Frontal cortex (tissue), 4 donors: ENCODE results near the gene INO80D. TPM values are rescaled to one million over a fixed set of nuclear protein-coding genes. Genes with fewer than 3 reads are reported as not detected.
"Not testable (repeated sequence)": the region's sequence is repeated elsewhere in the genome, so short reads cannot be mapped to it uniquely, and the experiment has no call there.

Source experiments
- DNase-seq, 2 donors: peaks; one replicate each; pipeline ENCODE4 v3.0.0; 2012; ENCODE audit warnings: low spot score in 2 of 2
- FAIRE-seq: peaks from 2 replicates; lab custom pipeline; 2012; peaks lifted over from hg19 to GRCh38; lab: Jason Lieb, UNC
- total RNA-seq: library from RNA; depleted of rRNA; stranded (reverse); fragments of >200 nt; gene quantifications from one replicate; pipeline ENCODE4 v1.2.3, GENCODE V29; 2014
- donor health status: control.
- donor health status: control.
- donor health status: control.

INO80D gene
- total RNA-seq, 1 donor from 2014 or later, result 16.3 TPM

GRCh38 chr2:206084870-206085741 lies 868 bp downstream of the INO80D start:
- DNase-seq, result peak in 1 of 2 donors; percentile 36
- no peak for FAIRE-seq

- DNase-seq (peak; percentile 41 to 61), FAIRE-seq (no peak)
Observed at GRCh38 chr2:206084439-206084869, 1.5 kb downstream of the INO80D start.

DNA sequence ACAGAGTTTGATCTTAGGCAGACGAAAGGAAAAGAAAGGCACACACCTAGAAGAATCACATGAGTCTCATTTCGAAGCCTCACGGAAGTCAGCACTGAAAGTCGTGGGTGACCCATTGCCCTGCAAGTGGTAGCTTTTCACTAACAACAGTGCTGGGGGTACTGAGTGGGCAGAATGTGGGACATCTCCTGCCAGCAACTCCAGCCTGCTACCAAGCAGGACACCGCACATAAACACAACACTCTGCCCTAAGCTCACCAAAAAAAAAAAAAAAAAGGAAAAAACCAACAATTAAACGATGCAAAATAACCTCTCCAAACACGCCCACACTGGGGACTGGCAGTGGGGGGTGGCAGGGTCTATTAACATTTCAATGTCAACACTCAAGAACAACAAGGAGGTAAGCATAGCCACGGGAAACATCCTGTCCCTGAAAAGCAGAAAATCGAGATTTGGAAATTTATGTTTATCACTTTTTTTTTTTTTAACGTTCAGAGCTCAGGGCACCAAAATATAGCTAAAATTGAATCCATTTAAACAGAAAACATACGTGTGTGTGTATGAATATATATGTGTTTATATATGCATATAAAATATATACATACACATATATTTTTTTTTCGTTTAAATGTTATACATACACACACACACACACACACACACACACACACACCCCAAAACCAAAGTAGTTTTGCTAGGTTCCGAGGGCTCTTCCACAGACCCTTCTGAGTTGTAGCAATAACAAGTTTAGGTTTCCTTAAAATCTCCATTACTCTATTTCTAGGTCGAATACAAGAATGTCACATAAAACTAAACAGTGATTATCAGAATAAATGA lies 2.2 kb downstream of the INO80D start:
- no peak for FAIRE-seq
- DNase-seq, result no peak

- DNase-seq (no peak), FAIRE-seq (no peak)
Observed at GRCh38 chr2:206082298-206082843, 3.6 kb downstream of the INO80D start.

DNA sequence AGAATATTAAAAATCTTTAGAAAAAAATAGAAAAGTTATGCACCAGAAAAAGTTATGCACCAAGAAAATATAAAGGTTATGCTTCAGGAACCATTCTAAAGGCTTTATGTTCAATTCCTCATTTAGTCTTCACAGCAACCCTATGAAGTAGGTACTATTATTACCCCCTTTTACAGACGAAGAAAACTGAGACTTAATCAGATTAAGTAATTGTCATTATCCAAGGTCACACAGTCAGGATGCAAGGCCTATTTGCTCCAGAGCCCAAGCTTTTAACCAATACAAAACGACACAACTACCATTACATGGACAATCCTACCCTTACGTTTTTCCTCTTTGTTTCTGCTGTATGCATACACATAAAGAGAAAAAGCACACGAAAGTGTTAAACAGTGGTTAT lies 5.0 kb downstream of the INO80D start:
- FAIRE-seq, result no peak
- DNase-seq, result no peak

DNA sequence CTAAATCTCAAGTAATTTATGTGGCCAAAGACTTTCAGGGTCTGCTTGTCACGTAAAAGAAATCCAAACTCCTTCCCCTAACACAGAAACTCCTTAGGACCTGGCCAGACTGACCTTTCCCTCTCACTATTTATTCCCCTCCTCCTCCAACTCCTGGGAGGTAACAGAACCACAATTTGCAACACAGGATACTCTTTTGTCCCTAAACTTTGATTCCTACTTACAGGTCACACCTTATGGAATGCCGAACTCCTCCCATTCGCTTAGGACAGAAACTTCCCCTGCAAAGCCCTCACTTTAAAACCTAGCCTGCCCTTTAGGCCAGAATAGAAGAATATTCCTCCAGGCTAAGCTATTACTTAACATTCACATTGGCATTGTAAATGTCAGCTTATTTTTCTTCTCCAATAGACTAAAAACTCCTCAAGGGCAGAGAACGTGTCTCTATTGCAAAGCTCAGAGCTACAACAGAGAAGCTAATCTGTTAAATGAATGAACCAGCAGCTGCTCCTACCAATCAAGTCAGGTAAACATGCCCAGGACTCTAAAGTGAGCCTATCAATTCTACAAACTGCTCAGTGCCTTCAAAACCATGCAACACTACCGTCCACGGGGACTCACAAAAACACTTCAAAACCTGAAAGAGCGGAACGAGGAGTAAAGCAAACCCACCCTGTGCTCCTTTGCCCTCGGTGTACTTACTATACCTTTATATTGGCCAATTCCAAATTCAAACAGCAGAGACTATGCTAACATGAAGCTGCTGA lies 6.1 kb downstream of the INO80D start:
- DNase-seq (no peak), FAIRE-seq (no peak)

- not testable (repeated sequence) for DNase-seq
Observed at GRCh38 chr2:206077879-206078278, 8.1 kb downstream of the INO80D start.

DNA sequence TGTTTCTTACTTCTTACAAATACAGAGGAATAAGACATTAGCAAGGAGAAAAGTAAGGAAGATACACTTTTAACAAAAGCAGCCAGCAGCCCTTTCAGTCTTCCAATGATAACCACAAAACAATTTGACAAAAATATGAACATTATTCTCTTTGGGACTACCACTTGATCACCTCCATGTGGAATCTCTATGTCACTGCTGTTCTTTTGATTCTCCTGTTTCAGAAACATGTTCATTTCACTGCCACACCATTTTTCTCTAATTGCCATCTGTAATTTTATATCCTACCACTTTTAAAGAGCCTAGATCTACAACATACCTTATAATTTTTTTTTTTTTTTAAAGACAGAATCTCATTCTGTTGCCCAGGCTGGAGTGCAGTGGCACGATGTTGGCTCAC lies 10.9 kb downstream of the INO80D start:
- DNase-seq (no peak), FAIRE-seq (no peak)

More at GRCh38 chr2:206077879-206078278, 8.1 kb downstream of the INO80D start:
- FAIRE-seq, result not testable (repeated sequence)

GRCh38 chr2:206071807-206072206 lies 14.2 kb downstream of the INO80D start:
- no peak for FAIRE-seq
- no peak for DNase-seq

DNA sequence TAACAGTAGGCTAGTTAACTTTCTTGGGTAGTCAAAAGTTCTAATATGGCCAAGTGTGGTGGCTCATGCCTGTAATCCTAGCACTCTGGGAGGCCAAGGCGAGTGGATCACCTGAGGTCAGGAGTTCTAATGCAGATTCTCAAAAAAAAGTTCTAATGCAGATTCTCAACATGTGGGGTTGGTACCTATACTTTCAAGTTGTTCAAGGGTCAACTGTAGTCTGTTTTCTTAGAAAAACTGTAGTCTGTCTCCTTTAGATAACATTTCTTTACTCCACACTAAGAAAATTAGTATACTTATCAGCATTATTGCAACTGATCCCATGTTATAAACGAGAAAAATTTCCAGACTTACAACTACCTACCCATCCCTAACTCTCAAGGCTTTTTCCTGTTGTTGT lies 16.6 kb downstream of the INO80D start:
- FAIRE-seq (no peak), DNase-seq (no peak)

DNA sequence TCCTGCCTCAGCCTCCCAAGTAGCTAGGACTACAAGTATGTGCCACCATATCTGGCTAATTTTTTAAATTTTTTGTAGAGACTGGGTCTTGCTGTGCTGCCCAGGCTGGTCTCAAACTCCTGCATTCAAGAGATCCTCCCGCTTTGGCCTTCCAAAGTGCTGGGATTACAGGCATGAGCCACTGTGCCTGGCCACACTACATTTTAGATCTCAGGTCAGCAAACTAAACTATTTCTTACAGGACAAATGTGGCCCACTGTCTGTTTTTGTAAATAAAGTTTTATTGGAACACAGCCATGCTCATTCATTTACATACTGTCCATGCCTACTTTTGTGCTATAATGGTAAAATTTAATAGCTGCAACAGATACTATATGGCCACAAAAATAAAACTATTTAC lies 17.8 kb downstream of the INO80D start:
- DNase-seq (no peak), FAIRE-seq (no peak)

- no peak for FAIRE-seq
- no peak for DNase-seq
Observed at GRCh38 chr2:206064077-206064476, 21.9 kb downstream of the INO80D start.

DNA sequence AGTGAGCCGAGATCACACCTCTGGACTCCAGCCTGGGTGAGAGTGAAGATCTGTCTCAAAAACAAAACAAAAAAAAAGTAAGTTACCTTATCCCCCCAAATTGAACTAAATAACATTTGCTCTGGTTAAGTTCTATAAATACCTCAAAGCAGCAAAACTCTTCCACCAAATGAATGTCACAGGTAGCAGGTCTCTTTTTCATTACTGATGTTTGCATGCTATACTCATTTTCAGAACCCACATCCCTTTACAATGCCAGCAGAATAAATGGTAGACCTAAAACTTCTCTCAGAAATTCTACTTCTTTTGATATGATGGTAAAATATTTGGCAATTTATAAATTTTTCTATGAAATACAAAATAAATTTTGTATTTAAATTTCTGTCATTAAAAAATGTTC lies 22.3 kb downstream of the INO80D start:
- no peak for DNase-seq
- no peak for FAIRE-seq

DNA sequence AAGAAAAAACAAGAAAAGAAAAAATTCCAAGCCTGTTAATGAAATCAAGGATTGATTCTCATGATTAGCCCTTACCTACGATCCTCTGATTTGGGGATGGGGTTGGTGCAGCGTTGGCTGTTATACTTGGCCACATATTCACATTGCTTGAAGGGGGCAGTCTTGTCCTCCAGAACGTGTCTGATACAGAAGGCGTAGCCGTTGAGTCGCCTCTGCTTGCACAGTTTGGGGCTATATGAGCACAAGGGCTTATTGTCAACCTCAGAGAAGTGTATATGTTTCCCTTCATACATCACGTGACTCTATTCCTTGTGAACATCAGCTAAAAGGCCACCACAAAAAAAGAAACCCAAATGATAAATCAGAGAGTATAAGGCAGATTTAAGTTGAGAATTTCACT lies 23.2 kb downstream of the INO80D start:
- no peak for FAIRE-seq
- DNase-seq, result no peak

DNA sequence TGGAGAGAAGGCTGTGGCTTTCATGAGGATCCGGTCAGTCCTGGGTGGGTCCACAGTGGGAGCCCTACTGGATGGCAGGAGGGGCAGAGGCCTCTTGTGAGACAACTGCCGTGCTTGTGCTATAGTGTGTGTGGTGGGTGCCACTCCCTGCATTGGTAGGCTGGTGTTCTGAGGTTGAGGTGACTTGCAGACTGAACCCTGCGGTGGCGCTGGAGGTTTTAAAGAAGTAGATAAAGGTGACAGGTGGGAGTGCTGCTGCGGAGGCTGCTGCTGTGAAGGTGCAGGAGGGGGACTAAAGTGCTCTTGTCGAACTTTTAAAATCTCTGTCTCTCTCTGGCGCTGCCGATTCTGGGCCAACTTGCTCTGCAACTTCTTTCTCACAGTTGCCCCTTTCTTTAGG lies 29.7 kb downstream of the INO80D start:
- DNase-seq, result no peak
- no peak for FAIRE-seq

- peak; percentile 3 for FAIRE-seq
Observed at GRCh38 chr2:206054952-206055351, 31.0 kb downstream of the INO80D start.

DNA sequence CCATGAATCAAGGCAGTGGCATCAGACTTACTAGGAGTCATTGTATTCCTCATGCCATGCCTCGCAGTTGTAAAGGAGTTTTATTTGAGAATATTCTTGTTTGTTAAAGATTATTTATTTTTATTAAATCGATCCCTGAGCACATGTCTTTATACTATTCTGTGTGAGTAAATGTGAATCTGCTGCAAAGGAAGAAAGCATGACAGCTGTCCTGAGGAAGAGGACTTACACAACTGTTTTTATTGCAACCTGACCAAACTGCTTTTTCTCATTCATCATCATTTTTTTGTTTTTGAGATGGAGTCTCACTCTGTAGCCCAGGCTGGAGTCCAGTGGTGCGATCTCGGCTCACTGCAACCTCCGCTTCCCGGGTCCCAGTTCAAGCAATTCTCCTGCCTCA lies 34.1 kb downstream of the INO80D start:
- DNase-seq, result no peak
- FAIRE-seq, result no peak

More at GRCh38 chr2:206054952-206055351, 31.0 kb downstream of the INO80D start:
- DNase-seq, result no peak

GRCh38 chr2:206049392-206049791 lies 36.6 kb downstream of the INO80D start:
- DNase-seq, result no peak
- FAIRE-seq, result no peak

GRCh38 chr2:206045251-206045650 lies 40.7 kb downstream of the INO80D start:
- FAIRE-seq (no peak), DNase-seq (no peak)

DNA sequence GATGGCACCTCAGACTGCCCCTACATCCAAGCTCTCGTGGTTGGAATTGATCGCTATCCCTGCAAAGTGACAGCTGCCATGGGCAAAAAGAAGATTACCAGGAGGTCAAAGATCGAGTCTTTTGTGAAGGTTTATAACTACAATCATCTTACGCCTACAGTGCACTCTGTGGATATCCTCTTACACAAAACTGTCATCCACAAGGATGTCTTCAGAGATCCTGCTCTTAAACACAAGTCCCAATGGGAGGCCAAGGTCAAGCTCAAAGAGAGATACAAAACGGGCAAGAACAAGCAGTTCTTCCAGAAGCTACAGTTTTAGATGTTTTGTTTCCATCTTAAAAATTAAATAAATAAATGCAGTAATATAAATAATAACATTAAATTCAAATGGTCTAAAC lies 45.4 kb downstream of the INO80D start:
- no peak for FAIRE-seq
- no peak for DNase-seq
